CD4-positive, alpha-beta T cell treated with Interleukin-4 for 1 hour (primary cell): ENCODE measurements around the gene ITPK1.
A peak's percentile ranks its signal among the peaks of the same experiment; 100 is the strongest.

ENCODE experiments used
- DNase-seq, 2 donors: peaks; one replicate each; pipeline ENCODE4 v3.0.0-alpha.2; 2020 to 2022

The ITPK1 gene

DNA sequence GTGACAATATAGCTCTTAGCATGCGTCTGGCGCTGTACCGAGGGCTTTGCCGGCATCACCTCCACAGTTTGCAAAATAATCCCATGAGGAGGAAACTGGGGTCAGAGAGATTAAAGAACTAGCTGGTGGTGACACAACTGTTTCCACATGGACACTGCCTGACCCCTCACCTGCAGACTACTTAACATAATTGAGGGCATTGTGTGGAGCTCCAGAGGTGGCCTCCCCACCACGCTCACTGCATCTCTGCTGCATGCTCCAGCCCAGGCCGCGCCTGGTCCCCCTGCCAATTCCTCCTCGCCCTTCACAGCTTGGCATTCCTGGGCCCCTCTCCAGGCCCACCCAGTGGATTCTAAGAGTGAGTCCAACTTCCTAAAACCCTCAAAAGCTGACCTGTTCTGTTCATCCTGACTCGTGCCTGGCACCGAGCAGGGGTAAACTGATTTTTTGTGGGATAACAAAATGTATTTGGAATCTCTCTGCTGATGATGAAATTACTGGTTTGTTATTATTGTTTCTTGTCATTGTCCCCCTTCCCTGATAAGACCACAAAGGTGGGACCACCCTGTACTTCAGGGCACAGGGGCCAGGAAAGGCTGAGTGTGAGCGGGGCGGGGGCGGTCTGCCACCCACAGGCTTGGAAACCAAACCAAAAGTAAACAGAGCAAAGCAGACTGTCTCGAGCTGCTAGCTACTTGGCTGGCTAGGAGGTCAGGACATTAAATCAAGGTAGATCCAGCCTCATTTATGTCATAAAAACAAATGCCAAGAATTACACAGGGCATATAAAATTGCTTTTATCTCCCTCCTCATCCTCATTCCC, 152.2 kb downstream of the ITPK1 start:
- DNase-seq, result no peak

GRCh38 chr14:92962831-92963095, 153.0 kb downstream of the ITPK1 start:
- DNase-seq, result no peak

DNA sequence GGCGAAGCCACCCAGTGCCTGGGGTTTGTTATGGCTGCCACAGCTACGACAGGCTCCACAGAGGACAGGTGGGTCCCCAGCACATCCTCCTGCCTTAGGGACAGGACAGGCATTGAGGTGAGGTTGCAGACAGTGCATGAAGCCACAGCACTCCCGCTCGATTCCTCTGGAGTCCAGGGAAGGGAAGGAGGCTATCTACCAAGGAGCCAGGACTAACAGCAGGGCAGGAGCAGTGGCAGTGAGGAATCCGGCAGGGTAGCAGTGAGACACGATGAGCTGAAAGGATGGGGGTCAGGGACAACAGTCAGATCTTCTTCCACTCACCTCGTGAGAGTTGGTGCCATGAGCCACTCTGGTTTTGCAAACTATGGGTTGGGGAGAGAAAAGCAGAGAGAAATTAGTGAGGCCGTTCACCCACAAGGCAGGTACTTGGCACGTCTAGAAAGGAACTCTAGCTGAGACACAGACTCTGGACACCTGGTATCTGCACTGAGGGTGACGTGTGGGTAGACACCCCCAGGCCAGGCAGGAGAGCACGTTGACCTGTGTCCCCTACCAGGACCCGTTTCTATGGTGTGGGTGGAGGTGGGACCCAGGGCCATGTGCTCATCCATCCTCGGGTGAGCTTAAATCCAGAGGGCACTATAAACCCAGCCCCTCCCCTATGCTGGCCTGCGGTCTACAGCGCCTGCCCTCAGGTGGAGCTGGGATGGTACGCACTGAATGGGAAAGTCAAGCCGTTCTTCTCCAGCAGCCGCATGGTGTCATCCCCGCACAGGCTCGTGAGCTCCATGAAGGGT, 153.5 kb downstream of the ITPK1 start:
- DNase-seq, result no peak

- DNase-seq, result no peak
Observed at GRCh38 chr14:92961567-92961855, 154.2 kb downstream of the ITPK1 start.

GRCh38 chr14:92960706-92961566, 154.8 kb downstream of the ITPK1 start:
- DNase-seq, result no peak

DNA sequence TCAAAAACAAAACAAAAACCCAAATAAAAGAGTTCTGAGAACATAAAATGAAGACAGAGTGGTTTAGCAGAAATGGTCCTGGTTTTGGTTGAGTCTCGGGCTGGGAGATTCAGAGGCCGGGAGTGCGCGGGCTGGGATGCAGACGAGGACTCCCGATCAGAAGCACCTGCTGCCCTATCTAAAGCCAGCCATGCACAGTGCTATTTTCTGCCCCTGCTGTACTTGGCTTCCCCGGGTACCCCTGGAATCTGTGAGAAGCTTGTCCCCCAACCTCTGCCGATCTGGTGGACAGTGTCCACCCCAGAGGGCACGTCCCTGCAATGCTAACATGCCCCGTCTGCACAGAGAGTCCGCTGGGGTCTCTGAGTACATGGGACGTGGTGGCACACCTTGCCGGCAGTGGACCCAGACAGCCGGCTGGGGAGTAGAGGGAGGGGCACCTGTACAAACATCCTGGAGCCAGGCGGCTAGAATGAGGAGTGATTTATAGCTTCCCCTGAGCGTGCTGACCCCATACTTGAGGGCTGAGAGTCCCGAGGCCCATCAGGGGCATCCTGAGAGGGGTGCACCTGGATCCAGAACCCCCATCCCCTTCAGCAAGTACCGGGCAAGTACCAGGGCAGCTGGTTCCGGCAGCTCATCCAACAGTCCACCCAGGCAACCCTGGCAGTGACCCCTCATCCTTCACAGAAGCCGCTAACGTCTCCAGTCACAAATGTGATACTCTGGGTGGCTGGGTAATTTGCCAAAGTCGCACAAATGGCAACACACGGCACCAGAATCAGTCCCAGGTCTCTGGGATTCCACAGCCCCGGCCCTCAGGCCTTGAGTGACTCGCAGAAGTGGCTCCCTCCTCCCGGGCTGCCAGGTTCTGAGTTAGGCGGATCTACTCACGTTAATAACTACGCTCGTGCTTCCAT, 155.7 kb downstream of the ITPK1 start:
- DNase-seq, result no peak

- no peak for DNase-seq
Observed at GRCh38 chr14:92959189-92959531, 156.6 kb downstream of the ITPK1 start.

GRCh38 chr14:92958373-92959188, 157.1 kb downstream of the ITPK1 start:
- no peak for DNase-seq

GRCh38 chr14:92956961-92957360, 158.8 kb downstream of the ITPK1 start:
- DNase-seq, result no peak

GRCh38 chr14:92955381-92955780, 160.3 kb downstream of the ITPK1 start:
- no peak for DNase-seq

- no peak for DNase-seq
Observed at GRCh38 chr14:92954933-92955332, 160.8 kb downstream of the ITPK1 start.

DNA sequence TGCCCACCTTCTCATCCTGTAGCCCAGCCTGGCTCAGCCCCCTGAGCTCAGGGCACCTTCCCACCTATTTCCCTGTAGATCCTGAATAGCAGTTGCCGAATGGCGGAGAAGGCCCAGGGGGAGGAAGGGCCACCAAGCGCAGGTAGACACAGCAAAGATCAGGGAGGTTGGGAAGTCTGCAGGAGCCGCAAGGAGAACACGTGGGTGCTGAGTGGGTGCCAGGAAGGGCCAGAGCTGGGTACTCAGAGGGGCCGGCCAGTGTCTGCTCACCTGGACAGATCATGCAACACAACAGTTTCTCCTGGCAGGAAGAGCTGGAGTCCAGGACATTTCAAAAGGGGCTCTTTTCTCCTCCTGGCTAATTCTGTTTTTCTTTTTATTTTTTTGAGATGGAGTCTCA, 162.2 kb downstream of the ITPK1 start:
- DNase-seq, result no peak

GRCh38 chr14:92952481-92953298, 163.0 kb downstream of the ITPK1 start:
- DNase-seq, result no peak

GRCh38 chr14:92951912-92952471, 163.7 kb downstream of the ITPK1 start:
- peak; percentile 77 for DNase-seq

DNA sequence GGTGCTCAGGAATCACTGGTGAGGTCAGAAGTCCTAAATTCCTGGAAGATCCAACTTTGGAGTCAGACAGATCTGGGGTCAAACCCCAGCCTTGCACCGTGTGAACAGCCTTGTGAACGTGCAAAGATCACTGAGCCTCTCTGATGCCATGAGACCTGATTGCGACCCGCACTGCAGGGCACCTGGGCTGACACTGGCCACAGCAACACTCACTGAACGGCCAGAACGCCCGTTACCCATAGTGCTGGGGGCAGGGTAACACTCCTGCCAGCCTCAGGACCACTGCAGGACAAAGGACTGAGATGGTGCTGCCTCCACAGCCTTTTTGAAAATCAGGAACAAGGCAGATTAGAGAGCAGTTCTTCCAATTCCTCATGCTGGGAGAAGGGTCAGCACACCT, 164.5 kb downstream of the ITPK1 start:
- DNase-seq, result no peak

DNA sequence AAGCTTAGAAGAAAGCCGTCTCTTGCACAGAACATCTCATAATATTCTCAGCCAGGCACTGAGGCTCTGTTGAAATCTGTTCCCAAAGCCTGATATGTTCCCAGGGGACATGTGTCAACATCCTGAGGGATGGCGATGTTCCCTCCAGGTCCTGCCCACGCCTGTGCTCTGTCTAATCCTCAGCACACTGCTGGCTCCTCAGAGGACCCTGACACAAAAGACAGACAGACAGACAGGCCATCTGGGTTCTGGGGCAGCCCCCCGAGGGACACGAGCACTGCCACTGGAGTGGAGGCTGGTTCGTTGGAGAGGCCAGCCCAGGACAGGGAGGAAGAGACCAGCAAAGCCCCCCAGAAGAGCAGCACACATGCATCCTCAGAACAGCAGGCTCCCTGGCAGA, 165.0 kb downstream of the ITPK1 start:
- DNase-seq, result no peak

DNA sequence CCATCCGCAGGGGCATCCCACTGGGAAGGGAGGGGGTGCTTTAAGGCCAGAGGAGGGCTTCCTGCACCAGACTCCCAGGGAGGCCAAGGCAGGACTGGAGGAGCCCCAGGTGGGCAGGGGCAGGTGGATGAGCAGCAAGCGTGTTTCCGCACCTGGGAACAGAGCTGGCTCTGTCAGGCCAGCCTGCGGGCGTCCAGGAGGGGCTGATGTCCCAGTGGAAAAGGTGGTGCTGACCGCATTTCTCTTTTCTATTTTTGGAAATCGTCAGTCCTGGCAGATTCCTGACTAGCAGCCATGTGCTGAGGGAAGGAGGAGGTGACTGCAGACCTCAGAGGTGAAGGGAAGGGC, 165.6 kb downstream of the ITPK1 start:
- no peak for DNase-seq

- DNase-seq, result no peak
Observed at GRCh38 chr14:92949496-92950192, 166.1 kb downstream of the ITPK1 start.

GRCh38 chr14:92948647-92949046, 167.1 kb downstream of the ITPK1 start:
- no peak for DNase-seq
